ENCODE measurements around the gene MED26.
"Not testable (repeated sequence)": the region's sequence is repeated elsewhere in the genome, so short reads cannot be mapped to it uniquely, and the experiment has no call there.

The MED26 gene

GRCh38 chr19:16628183-16628983 lies at the start of gene MED26:
MED26 (minus strand) TSS chr19:16628204; CDS start chr19:16627943, 261 bp downstream.
- DNase-seq (ENCODE audit: low spot score): peak; percentile 97

- DNase-seq (ENCODE audit: low spot score): no peak
Measured at GRCh38 chr19:16677055-16677454, 49.1 kb upstream of the MED26 start.

- DNase-seq (ENCODE audit: low spot score): no peak
Measured at GRCh38 chr19:16676101-16676798, 48.2 kb upstream of the MED26 start.

- not testable (repeated sequence) for DNase-seq (ENCODE audit: low spot score)
Measured at GRCh38 chr19:16673839-16674238, 45.8 kb upstream of the MED26 start.

- DNase-seq (ENCODE audit: low spot score): no peak
Measured at GRCh38 chr19:16673231-16673630, 45.2 kb upstream of the MED26 start.

GRCh38 chr19:16671652-16672274 lies 43.8 kb upstream of the MED26 start:
- DNase-seq (ENCODE audit: low spot score): no peak

- no peak for DNase-seq (ENCODE audit: low spot score)
Measured at GRCh38 chr19:16670291-16670690, 42.3 kb upstream of the MED26 start.

- not testable (repeated sequence) for DNase-seq (ENCODE audit: low spot score)
Measured at GRCh38 chr19:16668702-16669101, 40.7 kb upstream of the MED26 start.

GRCh38 chr19:16668176-16668575 lies 40.2 kb upstream of the MED26 start:
- no peak for DNase-seq (ENCODE audit: low spot score)

- no peak for DNase-seq (ENCODE audit: low spot score)
Measured at GRCh38 chr19:16661480-16662034, 33.6 kb upstream of the MED26 start.

GRCh38 chr19:16660763-16661479 lies 32.9 kb upstream of the MED26 start, which contains the start of gene TMEM38A:
TMEM38A (plus strand) TSS chr19:16661139; CDS start chr19:16661218, 79 bp downstream.
- DNase-seq (ENCODE audit: low spot score): peak; percentile 12

GRCh38 chr19:16659832-16660708 lies 32.1 kb upstream of the MED26 start, which contains the start of gene SMIM7:
SMIM7 (minus strand) TSS chr19:16660144; CDS start chr19:16660110, 34 bp downstream.
- peak; percentile 98 for DNase-seq (ENCODE audit: low spot score)

- DNase-seq (ENCODE audit: low spot score): no peak
Measured at GRCh38 chr19:16659464-16659831, 31.4 kb upstream of the MED26 start.

GRCh38 chr19:16657384-16657783 lies 29.4 kb upstream of the MED26 start:
- DNase-seq (ENCODE audit: low spot score): no peak

- DNase-seq (ENCODE audit: low spot score): no peak
Measured at GRCh38 chr19:16655727-16656126, 27.7 kb upstream of the MED26 start.

- no peak for DNase-seq (ENCODE audit: low spot score)
Measured at GRCh38 chr19:16654627-16655026, 26.6 kb upstream of the MED26 start.

GRCh38 chr19:16654140-16654539 lies 26.1 kb upstream of the MED26 start:
- DNase-seq (ENCODE audit: low spot score): no peak

GRCh38 chr19:16652854-16653253 lies 24.9 kb upstream of the MED26 start:
- DNase-seq (ENCODE audit: low spot score): no peak

- not testable (repeated sequence) for DNase-seq (ENCODE audit: low spot score)
Measured at GRCh38 chr19:16651421-16652188, 23.6 kb upstream of the MED26 start.

GRCh38 chr19:16650821-16651220 lies 22.8 kb upstream of the MED26 start:
- no peak for DNase-seq (ENCODE audit: low spot score)

All from hematopoietic multipotent progenitor cell treated with erythropoietin and hydrocortisone succinate and interleukin-3 and kit ligand, for 17 days (in vitro differentiated cells).